AG04450 (cell line): Measurements from ENCODE around the gene ALPI. TPM values are rescaled to one million over a fixed set of nuclear protein-coding genes. Genes with fewer than 3 reads are reported as not detected.

Experiments
- CTCF ChIA-PET: fragments of 300-600, 350-600 bp; formaldehyde crosslinking; extraction: SDS; loops from one replicate; lab custom pipeline; 2022; ENCODE audit warnings: antibody characterized with exemption, inconsistent platforms; lab: Charles Lee
- POLR2A ChIA-PET: fragments of 350-600 bp; formaldehyde crosslinking; extraction: SDS; loops from one replicate; lab custom pipeline; 2021; ENCODE audit warnings: antibody characterized with exemption, inconsistent platforms; lab: Yijun Ruan, JAX
- DNase-seq: peaks from one replicate; pipeline ENCODE4 v3.0.0-alpha.2; 2011; ENCODE audit warnings: low read depth, low spot score
- H3K27ac ChIP-seq: one replicate; pipeline ENCODE4 v1.5.1; 2012; ENCODE audit warnings: low read depth, low read length, control low read depth
- H3K27me3 ChIP-seq: one replicate; pipeline ENCODE4 v1.6.0; 2012; ENCODE audit warnings: low read length; ENCODE audit not compliant: control insufficient read depth, insufficient read depth
- H3K4me3 ChIP-seq: 2 replicates; pipeline ENCODE4 v1.5.1; 2011; ENCODE audit warnings: mild to moderate bottlenecking, low read depth, low read length, control low read depth
- H3K9me3 ChIP-seq: 2 replicates; pipeline ENCODE4 v1.5.1; 2012; ENCODE audit warnings: low read length; ENCODE audit not compliant: control insufficient read depth, insufficient read depth
- polyA plus RNA-seq: library from polyadenylated mRNA; depleted of rRNA; stranded (reverse); fragments of >200 nt; gene quantifications from 2 replicates; pipeline ENCODE4 v1.2.3, GENCODE V29; 2011
- TF ChIP-seq, protein P1 (sequence below): IDR thresholded peaks from 2 replicates; pipeline ENCODE4 v1.5.1; 2011; ENCODE audit warnings: low read depth, low read length, control low read depth, inconsistent platforms

ALPI gene
- polyA plus RNA-seq, 1 experiment: not detected

- peaks cover 46% of the 10 kb centered on the region for H3K27me3 ChIP-seq
- TF ChIP-seq, protein P1, sequence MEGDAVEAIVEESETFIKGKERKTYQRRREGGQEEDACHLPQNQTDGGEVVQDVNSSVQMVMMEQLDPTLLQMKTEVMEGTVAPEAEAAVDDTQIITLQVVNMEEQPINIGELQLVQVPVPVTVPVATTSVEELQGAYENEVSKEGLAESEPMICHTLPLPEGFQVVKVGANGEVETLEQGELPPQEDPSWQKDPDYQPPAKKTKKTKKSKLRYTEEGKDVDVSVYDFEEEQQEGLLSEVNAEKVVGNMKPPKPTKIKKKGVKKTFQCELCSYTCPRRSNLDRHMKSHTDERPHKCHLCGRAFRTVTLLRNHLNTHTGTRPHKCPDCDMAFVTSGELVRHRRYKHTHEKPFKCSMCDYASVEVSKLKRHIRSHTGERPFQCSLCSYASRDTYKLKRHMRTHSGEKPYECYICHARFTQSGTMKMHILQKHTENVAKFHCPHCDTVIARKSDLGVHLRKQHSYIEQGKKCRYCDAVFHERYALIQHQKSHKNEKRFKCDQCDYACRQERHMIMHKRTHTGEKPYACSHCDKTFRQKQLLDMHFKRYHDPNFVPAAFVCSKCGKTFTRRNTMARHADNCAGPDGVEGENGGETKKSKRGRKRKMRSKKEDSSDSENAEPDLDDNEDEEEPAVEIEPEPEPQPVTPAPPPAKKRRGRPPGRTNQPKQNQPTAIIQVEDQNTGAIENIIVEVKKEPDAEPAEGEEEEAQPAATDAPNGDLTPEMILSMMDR: no peak
Observed at GRCh38 chr2:232488097-232488711, 32.3 kb downstream of the ALPI start.

GRCh38 chr2:232488721-232489300 is 32.9 kb downstream of the ALPI start:
- H3K27me3 ChIP-seq: peaks cover 47% of the 10 kb centered on the region
- POLR2A ChIA-PET: no interaction called here
- H3K9me3 ChIP-seq: no peaks in the 10 kb centered on the region; the same call in 1 of the 2 replicates

More at GRCh38 chr2:232488097-232488711, 32.3 kb downstream of the ALPI start:
- Histone ChIP-seq H3K4me3 (no peak overlapping the region), H3K9me3 (no peaks in the 10 kb centered on the region; the same call in 1 of the 2 replicates), H3K27ac (no peak overlapping the region)
- no peak for DNase-seq
- CTCF ChIA-PET: no interaction called here
- POLR2A ChIA-PET: no interaction called here

DNA sequence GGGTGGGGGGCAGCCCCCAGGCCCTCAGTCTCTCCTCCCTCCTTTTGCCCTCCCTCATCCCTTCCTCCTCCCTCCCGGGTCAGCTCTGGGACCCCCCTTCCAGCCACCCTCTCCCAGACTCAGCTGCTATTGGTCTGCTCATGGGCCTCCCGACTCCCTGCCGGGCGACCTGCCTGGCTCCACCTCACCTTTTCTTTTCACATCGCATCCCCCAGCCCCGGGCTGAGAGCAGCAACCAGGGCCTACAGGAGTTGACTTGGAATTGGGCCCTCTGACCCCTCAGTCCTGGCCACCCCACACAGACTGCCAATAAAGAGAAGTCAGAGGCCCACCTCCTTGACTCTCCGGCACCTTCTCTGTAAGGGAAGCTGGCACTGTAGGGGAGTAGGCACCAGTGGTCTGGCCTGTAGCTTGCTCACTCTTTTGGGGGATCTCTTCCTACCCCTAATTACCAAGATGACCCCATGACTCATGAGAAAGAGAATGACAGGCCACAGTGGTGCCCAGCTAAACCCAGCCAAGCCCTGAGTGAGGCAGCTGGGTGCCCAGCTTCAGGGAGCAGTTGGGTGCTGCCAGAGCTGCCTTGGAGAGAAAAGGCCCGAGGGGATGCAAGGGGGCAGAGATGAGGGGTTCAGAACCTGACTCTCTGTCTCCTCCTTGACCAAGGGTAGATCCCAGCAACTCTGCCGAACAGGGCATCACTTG is 33.7 kb downstream of the ALPI start:
- ChIA-PET CTCF (no interaction called here), POLR2A (no interaction called here)
- Histone ChIP-seq H3K9me3 (no peaks in the 10 kb centered on the region; the same call in 1 of the 2 replicates), H3K27me3 (peaks cover 48% of the 10 kb centered on the region), H3K4me3 (no peak overlapping the region), H3K27ac (no peak overlapping the region)
- DNase-seq: no peak
- TF ChIP-seq, protein P1: no peak

More at GRCh38 chr2:232488721-232489300, 32.9 kb downstream of the ALPI start:
- CTCF ChIA-PET: no interaction called here
- H3K27ac ChIP-seq: no peak overlapping the region
- no peak for DNase-seq
- H3K4me3 ChIP-seq: no peak overlapping the region
- TF ChIP-seq, protein P1: no peak

- no peak for DNase-seq
- ChIA-PET POLR2A (no interaction called here), CTCF (no interaction called here)
- H3K9me3 ChIP-seq: no peaks in the 10 kb centered on the region; the same call in 1 of the 2 replicates
- TF ChIP-seq, protein P1: no peak
- H3K27ac ChIP-seq: no peak overlapping the region
- peaks cover 40% of the 10 kb centered on the region for H3K27me3 ChIP-seq
- no peak overlapping the region for H3K4me3 ChIP-seq
Observed at GRCh38 chr2:232490221-232491138, 34.5 kb downstream of the ALPI start.
